ENCODE results near the gene KLHDC1.
"Not testable (repeated sequence)": the region's sequence is repeated elsewhere in the genome, so short reads cannot be mapped to it uniquely, and the experiment has no call there.

KLHDC1 gene

DNA sequence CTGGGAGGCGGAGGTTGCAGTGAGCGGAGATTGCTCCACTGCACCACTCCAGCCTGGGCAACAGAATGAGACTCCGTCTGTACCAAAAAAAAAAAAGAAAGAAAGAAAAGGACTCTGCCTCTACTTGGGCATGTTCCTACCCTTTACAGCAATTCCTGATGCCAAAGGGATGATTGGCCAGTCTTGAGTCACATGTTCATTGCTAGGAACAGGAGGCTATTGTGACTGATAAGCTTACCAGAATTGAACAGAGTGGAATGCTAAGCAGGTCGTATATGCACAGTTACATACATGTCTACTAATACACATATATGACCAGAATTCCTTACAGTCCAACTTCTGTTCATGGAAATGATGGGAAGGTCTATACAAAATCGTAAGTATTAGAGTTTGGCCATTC is 34.3 kb downstream of the KLHDC1 start:
- no peak for DNase-seq (ENCODE audit: low spot score)

DNA sequence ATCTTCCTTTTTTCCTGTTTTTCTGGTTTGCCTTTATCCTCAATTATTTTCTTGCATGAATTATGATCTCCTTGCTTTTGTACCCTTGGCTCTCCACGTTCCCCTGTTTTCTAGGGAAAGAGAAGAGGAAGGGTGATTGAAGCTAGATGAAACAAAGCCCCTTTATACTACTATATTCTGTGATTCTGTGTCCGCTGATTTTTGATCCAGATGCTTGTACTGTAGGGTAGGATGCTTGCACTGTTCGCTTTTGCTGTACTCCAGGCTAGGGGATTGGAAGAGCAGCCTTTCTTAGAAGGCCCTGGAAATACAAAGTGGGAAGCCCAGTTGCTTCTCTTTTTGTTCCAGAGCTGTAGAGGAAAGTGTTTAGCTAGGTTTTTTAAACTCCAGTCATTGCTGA is 40.0 kb downstream of the KLHDC1 start:
- DNase-seq (ENCODE audit: low spot score): no peak

DNA sequence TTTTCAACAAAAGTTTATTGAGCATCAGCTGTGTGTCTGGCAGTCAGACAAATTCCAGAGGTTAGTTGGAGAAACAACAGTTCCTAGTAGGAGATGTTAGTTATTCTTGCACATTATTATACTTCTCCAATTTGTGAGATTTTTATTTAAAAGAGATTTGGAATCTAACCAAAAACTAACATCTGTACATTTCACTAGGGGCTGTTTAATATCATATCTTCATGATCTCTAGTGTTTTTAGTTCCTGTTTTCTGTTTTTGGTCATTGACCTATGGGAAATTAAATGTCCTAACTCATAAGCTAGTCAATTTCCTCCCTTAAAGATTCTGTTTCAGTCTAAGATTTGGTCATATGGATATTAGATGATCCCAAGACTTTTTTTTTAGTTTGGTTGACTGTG is 40.9 kb downstream of the KLHDC1 start:
- no peak for DNase-seq (ENCODE audit: low spot score)

DNA sequence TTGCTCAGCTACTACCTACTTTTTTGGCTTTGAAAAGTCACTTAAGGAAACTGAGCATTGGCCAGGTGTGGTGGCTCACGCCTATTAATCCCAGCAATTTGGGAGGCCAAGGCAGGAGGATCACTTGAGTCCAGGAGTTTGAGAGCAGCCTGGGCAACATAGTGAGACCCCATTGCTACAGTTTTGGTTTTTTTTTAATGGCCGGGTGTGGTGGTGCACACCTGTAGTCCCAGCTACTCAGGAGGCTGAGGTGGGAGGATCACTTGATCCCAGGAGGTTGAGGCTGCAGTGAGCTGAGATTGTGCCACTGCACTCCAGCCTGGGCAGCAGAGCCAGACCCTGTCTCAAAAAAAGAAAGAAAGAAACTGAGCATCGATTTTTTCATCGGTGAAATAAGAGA is 42.7 kb downstream of the KLHDC1 start:
- not testable (repeated sequence) for DNase-seq (ENCODE audit: low spot score)

DNA sequence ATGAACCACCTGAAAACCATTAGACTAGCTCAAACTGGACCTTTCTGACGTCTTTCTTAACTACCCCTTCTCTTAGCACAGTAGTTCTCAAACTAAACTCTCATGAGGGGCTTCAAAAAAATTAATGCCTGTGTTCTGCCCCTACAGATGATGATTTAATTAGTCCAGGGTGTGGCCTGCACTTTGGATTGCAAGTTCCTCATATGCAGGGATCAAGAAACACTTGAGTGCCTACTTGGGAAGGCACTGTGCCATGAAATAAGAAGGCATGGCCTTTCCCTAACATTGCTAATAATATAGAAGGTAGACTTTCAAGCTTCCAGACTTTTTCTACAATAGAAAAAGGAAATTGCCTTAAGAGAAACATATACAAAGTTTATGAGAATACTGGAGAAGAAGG is 52.3 kb downstream of the KLHDC1 start:
- DNase-seq (ENCODE audit: low spot score): no peak

DNA sequence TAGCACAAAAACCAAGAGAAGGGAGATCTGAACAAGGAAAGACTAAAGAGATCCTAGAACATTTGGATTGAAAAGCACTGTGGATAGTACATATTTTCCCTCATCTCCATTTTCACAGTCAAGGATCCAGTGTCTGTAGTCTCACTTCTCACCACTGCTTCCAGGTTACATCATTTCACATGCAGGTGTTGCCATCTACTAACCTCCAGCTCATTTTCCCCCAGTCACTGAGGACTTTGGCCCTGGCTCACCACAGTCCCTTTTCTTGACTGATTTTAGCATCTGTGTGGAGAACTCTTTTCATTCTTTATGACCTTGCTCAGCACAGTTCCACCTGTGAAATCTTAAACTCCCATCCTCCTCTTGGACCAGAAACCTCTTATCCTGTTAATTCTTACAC is 53.6 kb downstream of the KLHDC1 start:
- DNase-seq (ENCODE audit: low spot score): not testable (repeated sequence)

DNA sequence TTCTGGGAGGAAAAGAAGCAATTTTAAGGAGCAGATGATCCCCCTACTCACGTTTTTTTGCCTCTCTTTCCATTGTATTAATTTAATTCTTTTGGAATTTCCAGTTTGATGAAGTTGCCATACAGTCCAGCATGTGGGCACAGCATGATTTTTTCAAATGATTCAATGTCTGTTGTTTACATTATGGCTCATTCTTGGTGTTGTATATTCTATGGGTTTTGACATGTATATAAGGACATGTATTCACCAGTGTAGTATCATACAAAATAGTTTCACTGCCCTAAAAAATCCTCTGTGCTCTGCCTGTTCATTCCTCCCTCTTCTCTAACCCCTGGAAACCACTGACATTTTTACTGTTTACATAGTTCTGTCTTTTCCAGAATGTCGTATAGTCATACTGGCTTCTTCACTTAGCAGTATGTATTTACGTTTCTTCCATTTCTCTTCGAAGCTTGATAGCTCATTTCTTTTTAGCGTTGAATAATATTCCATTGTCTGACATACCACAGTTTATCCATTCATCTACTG is 61.7 kb downstream of the KLHDC1 start:
- DNase-seq (ENCODE audit: low spot score): no peak

DNA sequence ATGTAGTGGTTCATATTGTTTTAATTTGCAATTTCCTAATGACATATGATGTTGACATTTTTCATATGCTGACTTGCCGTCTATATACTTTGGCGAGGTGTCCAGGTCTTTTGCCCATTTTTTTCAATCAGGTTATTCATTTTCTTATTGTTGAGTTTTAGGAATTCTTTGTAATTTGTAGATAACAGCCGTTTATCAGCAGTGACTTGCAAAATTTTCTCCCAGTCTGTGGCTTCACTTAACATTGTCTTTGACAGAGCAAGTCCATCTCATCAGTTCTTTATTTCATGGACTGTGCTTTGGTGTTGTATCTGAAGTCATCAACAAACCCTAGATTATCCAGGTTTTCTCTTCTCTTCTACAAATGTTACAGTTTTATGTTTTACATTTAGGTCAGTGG is 62.5 kb downstream of the KLHDC1 start:
- no peak for DNase-seq (ENCODE audit: low spot score)

DNA sequence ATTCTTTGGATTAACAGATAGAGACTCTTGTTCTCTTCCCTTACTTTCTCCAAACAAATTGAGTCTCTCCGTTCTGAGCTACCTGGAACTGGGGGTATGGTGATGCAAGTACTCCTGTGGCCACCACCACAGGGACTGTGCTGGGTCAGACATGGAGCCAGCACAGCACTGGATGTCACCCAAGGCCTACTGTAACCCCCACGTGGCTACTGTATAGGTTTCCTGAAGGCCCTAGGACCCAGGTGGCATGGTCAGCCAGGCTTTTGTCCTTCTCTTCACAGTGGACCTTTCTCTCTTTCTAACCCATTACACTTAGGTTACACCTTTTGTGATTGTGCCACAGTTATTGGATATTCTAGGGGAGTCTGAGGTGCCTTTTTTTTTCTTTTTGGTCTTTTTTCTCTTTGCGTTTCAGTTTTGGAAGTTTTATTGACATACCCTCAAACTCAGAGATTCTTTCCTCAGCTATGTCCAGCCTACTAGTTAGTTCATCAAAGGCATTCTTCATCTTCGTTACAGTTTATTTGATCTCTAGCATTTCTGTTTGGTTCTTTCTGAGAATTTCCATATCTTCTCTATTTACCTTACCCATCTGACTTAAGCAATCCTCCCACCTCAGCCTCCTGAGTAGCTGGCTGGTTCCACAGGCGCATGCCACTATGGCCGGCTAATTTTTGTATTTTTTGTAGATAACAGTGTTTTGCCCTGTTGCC is 69.1 kb downstream of the KLHDC1 start:
- no peak for DNase-seq (ENCODE audit: low spot score)

DNA sequence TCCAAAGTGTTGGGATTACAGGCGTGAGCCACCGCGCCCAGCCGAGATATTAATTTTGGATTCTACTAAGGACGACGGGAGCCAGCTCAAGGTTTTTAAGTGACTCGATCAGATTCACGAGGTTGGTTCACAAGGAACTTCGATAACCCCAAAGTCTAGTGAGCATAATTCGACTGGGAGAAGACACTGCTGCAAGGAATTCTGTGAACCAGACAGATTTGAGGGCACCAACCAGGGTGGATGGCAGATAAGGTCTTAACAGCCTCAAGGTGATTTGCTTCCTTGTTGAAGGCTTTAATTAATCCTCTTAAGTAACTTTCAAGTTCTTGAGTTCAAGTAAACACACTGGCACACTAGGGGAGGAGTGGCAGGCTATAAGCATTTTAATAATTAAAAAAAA is 73.9 kb downstream of the KLHDC1 start:
- no peak for DNase-seq (ENCODE audit: low spot score)

DNA sequence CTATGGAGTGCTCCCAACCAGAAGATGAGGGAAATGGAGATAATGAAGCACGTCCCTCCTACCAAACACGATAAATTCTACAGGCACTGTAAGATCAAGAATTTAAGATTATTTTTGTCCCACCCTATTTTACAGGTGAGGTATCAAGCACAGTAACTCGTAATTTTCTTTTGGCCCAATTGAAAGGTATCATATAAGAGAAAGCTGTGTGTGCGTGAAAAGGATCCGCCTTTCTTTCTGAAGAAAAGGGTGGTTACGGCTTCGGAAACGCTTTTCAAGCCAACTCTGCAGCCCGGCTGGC is 74.3 kb downstream of the KLHDC1 start:
- no peak for DNase-seq (ENCODE audit: low spot score)

DNA sequence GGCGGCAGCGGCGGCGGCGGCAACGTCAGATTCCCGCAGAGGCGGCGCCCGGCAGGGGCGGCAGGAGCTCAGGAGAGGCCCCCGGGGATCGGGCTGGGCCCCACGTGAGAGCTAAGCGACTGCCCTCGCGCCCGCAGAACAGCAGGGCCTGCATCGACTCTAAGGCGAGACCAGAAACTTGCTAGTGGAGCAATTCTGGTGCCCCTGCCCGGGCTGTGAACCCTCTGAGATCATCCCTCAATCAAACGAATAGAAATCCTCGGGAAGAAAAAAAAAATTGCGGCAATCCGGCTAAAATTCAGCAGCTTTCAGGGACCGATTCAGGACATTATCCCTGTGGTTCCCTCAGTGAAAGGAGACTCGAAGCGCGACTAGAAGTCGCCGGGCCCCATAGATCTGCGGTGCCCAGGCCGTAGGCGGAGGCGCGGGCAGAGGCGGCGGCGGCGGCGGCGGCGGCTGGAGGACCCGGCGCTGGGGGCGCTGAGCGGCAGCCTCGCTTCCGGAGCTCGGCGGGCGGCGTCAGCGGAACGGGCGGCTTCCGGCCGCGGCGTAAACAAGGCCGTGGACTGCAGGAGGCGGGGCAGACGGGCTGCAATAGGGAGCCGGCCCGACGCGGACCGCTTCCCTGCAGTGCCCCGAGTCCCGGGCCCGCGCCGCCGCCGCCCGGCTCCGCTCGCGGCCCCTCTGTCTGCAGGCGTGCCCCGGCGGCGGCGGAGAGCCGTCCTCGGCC is 74.8 kb downstream of the KLHDC1 start, which contains the start of gene KLHDC2:
Gene KLHDC2, plus strand, starts transcription at position 583 of the 730 bp plus-strand sequence. CDS start 316 bp downstream, outside the sequence.
- peak; percentile 83 for DNase-seq (ENCODE audit: low spot score)

DNA sequence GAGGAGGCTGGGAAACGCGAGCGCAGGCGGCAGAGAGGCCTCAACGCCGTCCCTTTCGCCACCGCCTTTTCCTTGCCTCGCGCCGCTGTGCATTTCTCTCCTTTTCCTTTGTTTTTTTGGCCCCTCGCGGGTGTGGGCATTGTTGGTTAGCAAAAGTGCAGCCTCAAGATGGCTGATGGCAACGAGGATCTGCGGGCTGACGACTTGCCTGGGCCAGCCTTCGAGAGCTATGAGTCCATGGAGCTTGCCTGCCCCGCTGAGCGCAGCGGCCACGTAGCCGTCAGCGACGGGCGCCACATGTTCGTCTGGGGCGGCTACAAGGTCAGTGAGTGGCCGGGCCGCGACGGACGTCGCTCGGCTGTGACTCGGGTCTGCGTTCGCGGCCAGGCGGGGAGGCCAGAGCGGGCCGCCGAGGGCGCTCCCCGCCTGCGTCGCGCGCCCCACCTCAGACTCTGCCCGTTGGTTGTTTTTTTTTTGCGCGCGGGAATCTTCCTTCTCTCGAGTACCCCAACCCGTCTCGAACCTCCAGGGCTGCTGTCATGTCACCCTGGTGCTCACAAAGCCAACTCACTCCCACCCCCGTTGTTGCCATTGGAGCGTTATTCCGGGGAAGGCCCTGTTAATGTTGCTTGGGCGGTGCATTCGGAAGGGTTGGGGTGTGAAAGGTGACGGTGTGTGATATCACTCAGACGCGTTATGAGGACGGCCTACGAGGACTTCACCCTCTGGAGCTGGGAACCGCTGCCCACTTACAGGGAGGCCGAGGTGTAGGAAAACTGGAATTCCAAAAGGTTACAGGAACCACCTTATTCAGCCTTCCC is 75.6 kb downstream of the KLHDC1 start:
- DNase-seq (ENCODE audit: low spot score): peak; percentile 64

DNA sequence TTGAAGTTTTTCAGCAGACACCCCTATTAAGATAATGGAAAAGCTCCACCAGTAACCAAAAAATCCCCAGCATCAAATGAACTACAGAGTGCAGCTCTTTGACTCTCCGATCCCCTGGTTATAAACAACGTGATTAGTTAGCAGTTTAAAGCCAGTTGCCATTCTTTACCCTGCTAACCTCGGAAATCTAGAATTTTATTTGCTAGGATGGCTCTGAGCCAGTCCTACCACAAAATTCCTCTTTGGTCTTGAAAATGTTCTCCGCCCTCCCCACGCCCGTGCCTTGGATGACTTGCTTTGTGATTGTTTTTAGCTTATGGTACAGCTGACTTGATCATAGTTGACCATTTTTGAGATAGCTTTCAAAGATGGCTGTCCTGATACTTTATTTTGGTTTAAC is 76.3 kb downstream of the KLHDC1 start:
- DNase-seq (ENCODE audit: low spot score): no peak

DNA sequence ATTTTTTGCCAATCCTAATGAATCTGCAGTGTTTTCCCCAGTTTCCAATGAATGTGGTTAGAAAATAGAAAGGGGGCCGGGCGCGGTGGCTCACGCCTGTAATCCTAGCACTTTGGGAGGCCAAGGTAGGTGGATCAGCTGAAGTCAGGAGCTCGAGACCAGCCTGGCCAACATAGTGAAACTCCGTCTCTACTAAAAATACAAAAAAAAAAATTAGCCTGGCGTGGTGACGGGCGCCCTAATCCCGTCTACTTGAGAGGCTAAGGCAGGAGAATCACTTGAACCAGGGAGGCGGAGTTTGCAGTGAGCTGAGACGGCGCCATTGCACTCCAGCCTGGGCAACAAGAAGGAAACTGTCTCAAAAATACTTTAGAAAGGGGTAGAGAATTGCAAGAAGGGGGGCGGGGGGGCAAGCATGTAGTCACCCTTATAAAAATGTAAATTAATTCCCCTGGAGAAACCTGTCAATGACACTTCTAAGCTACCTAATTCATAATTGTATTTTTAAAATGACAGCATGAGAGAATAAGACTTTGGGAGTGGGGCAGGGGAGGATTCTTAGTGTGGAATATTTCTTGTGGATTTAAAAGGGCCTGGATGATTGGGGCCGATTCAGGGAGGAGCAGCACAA is 76.8 kb downstream of the KLHDC1 start:
- no peak for DNase-seq (ENCODE audit: low spot score)

DNA sequence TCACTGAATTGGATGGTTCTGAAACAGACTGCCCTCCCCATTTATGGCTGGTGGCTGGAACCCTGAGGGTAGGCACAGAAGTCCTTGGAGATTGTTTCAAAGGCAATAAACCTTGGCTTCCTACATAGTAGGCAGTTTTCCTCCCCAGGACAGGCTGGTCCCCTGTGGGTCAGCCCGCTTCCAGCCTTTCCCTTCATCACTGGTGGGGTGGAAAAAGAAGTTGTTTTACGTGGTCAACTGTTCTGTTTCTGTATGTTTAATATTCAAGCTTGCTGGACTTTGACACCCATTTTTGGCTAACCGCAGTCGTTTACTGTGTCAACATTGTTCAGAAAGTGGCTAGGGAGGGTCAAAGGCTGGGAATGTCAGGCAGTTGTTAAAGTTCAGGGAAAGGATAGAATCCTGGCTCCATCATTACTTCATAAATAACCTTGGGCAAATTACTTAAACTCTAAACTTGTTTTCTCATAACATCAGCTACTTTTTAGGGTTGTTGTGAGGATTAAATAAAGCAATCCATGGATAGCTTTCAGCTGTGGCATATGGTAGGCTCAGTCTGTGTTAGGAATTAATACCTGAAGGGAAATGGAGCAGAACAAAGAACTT is 77.4 kb downstream of the KLHDC1 start:
- DNase-seq (ENCODE audit: low spot score): no peak

DNA sequence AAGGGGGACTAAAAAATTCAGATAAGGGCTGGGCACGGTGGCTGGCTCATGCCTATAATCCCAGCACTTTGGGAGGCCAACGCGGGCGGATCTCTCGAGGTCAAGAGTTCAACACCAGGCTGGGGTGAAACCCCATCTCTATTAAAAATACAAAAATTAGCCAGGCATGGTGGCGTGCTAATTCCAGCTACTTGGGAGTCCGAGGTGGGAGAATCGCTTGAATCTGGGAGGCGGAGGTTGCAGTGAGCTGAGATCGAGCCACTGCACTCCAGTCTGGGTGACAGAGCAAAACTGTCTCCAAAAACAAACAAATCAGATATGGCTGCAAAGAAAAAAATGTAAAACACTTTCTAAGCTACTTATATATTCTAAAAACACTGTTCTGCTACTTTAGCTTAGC is 78.8 kb downstream of the KLHDC1 start:
- DNase-seq (ENCODE audit: low spot score): not testable (repeated sequence)

DNA sequence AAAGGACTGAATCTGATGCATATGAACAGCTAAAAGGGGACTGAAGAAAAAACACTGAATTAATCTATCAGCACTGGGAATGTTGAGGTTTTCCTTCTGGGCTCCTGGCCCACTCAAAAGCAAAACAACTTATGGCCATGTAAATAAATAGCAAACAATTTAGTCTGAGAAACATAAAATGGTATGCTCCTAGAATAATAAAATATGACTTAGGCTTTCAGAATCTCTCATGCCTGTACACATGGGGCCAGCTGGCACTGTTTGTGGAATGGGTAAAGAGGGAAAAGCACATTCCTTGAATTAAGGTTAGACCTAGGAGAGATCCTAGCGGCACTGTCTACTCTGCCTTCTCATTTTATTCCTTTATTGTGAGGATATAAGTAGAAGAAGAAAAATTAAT is 81.2 kb downstream of the KLHDC1 start:
- no peak for DNase-seq (ENCODE audit: low spot score)

DNA sequence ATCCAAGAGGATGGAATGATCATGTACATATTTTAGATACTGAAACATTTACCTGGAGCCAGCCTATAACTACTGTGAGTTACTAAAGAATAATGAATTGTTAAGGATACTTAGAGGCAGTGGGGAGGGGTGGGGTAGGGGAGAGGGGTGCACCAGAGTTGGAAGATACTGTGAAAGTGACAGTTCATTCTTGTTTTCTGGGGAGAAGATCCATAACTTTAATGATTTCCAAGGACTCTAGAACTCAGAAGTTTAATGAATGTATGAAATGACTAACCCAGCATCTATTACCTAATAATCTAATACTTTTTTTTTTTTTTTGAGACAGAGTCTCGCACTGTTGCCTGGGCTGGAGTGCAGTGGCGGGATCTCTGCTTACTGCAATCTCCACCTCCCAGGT is 85.5 kb downstream of the KLHDC1 start:
- DNase-seq (ENCODE audit: low spot score): no peak

DNA sequence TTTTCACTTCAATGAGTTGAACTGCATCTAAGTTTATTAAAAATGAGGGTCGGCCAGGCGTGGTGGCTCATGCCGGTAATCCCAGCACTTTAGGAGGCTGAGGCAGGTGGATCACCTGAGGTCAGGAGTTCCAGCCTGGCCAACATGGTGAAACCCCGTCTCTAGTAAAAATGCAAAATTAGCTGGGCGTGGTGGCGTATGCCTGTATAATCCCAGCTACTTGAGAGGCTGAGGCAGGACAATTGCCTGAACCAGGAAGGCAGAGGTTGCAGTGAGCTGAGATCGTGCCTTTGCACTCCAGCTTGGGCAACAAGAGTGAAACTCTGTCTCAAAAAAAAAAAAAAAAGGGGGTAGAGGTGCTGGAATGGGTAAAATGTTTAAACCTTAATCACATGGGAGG is 88.1 kb downstream of the KLHDC1 start:
- not testable (repeated sequence) for DNase-seq (ENCODE audit: low spot score)

DNA sequence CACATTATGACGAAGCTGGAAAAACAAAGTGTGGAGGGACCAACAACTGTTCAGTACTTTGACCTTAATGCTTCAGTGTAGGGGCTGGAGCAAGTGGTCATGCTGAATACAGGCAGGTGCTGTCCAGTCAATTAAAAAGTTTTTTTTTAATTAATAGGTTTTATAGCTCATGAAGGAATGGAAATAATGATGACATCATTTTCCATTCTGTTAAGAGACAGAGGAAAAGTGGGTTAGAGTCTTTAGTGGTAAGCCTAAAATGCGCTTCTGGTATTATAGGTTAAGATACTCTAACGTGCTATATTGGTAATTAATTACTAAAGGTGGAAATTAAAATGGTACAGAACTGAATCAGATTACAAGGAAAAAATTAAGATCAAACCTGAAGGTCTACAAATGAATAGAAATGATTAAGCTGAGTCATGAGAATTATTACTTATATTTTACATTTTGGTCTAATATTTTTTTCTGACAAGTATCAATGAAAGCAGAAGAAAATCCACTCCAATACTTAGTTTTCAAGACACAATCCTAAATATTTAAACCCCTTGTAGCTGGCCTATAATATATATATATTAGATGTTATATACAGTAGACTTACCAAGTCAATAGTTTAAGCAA is 90.6 kb downstream of the KLHDC1 start:
- DNase-seq (ENCODE audit: low spot score): no peak

Data from cerebellar cortex (tissue), 1 donor.